ENCODE results near the gene RAPGEF4.
A peak's percentile ranks its signal among the peaks of the same experiment; 100 is the strongest.

Gene RAPGEF4

DNA sequence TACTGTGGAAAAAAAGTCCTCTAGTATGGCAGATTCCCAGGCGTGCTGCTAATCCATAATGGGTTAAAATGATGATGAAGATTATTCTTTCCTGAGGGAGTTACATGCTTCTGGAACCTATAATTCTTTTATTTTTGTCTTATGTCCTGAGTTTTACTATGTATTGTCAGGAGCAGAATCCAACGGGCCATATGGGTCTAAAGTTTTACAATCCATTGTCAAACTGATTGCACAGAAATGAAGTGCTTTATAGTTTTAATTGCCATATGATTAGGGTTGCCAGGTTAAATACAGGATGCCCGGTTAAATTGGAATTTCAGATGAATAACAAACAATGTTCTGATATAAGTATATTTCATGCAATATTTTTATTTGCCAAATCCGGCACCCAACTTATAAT is 239.1 kb downstream of the RAPGEF4 start:
- Histone ChIP-seq H2AK5ac (ENCODE audit: low read length) (no peak overlapping the region), H3K4me1 (ENCODE audit: control insufficient read depth in 1 of 2, insufficient read depth in 2 of 2, low read length in 2 of 2) (peaks cover 10 to 11% of the 10 kb centered on the region in 2 experiments), H3K9ac (ENCODE audit: low read length) (no peak overlapping the region), H3K14ac (ENCODE audit: low read length) (no peak overlapping the region), H3K9me3 (ENCODE audit: insufficient read depth, low read depth, low read length) (no peaks in the 10 kb centered on the region), H3K18ac (ENCODE audit: low read length) (no peak overlapping the region), H3K79me1 (ENCODE audit: low read length) (peaks cover 3% of the 10 kb centered on the region), H3K36me3 (ENCODE audit: control insufficient read depth in 1 of 2, insufficient read depth in 2 of 2, low read length in 2 of 2) (no peaks in the 10 kb centered on the region), H2BK12ac (ENCODE audit: low read length) (no peak overlapping the region), H4K91ac (ENCODE audit: low read depth, low read length) (no peak overlapping the region), H2AFZ (ENCODE audit: insufficient read depth, low read length, poor library complexity) (no peak overlapping the region), H3K4me2 (ENCODE audit: low read length) (no peak overlapping the region), H3K4me3 (ENCODE audit: low read depth, low read length) (no peak overlapping the region), H3K79me2 (ENCODE audit: control insufficient read depth, insufficient read depth, low read length, poor library complexity) (no peaks in the 10 kb centered on the region), H4K12ac (ENCODE audit: low read depth, low read length) (no peak overlapping the region), H3K23ac (ENCODE audit: low read length) (no peak overlapping the region), H2BK5ac (ENCODE audit: low read depth, low read length, poor library complexity) (no peak overlapping the region), H3K27ac (ENCODE audit: low read depth, low read length) (no peak overlapping the region), H4K8ac (ENCODE audit: low read depth, low read length) (no peak overlapping the region), H3K4ac (ENCODE audit: low read depth, low read length) (no peak overlapping the region), H3K27me3 (ENCODE audit: insufficient read depth, low read length) (no peaks in the 10 kb centered on the region), H2BK120ac (ENCODE audit: insufficient read depth, low read length, poor library complexity) (no peak overlapping the region)
- no peak for DNase-seq
- WGBS (ENCODE audit: extremely low coverage, insufficient coverage, insufficient read length) = no CpG with 5 or more reads among the region's 4 CpGs

GRCh38 chr2:172976116-172976515 is 240.5 kb downstream of the RAPGEF4 start:
- Histone ChIP-seq H2BK120ac (ENCODE audit: insufficient read depth, low read length, poor library complexity) (no peak overlapping the region), H3K4me3 (ENCODE audit: low read depth, low read length) (no peak overlapping the region), H3K9me3 (ENCODE audit: insufficient read depth, low read depth, low read length) (no peaks in the 10 kb centered on the region), H3K23ac (ENCODE audit: low read length) (no peak overlapping the region), H2AK5ac (ENCODE audit: low read length) (no peak overlapping the region), H4K8ac (ENCODE audit: low read depth, low read length) (no peak overlapping the region), H4K12ac (ENCODE audit: low read depth, low read length) (no peak overlapping the region), H3K4me1 (ENCODE audit: control insufficient read depth in 1 of 2, insufficient read depth in 2 of 2, low read length in 2 of 2) (peaks cover 10 to 11% of the 10 kb centered on the region in 2 experiments), H3K27ac (ENCODE audit: low read depth, low read length) (no peak overlapping the region), H2BK5ac (ENCODE audit: low read depth, low read length, poor library complexity) (no peak overlapping the region), H3K14ac (ENCODE audit: low read length) (no peak overlapping the region), H3K4me2 (ENCODE audit: low read length) (peak overlapping the region; percentile 29), H3K27me3 (ENCODE audit: insufficient read depth, low read length) (no peaks in the 10 kb centered on the region), H3K79me2 (ENCODE audit: control insufficient read depth, insufficient read depth, low read length, poor library complexity) (no peaks in the 10 kb centered on the region), H3K18ac (ENCODE audit: low read length) (no peak overlapping the region), H3K9ac (ENCODE audit: low read length) (no peak overlapping the region), H2BK12ac (ENCODE audit: low read length) (no peak overlapping the region), H2AFZ (ENCODE audit: insufficient read depth, low read length, poor library complexity) (no peak overlapping the region), H3K4ac (ENCODE audit: low read depth, low read length) (no peak overlapping the region), H3K36me3 (ENCODE audit: control insufficient read depth in 1 of 2, insufficient read depth in 2 of 2, low read length in 2 of 2) (no peaks in the 10 kb centered on the region), H4K91ac (ENCODE audit: low read depth, low read length) (no peak overlapping the region), H3K79me1 (ENCODE audit: low read length) (peaks cover 3% of the 10 kb centered on the region)
- no CpG with 5 or more reads among the region's 4 CpGs for WGBS (ENCODE audit: extremely low coverage, insufficient coverage, insufficient read length)
- no peak for DNase-seq

DNA sequence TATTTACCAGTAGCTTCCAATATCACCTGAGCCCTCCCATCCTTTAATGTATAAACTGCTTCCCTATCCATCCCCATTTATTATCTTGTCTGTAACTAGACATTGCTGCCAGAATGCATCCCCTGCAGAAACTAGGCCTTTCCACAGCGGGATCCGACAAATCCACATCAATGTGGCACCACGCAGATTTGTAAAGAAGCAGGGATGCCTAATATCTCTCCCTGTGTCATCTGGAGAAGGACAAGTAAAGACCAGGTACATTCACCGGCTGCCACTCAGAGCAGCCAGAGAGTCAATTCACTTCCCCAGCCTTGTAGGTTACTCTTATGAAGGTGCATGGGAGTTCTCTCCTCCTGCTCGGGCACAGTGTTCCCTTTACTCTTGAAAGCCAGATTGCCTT is 241.2 kb downstream of the RAPGEF4 start:
- Histone ChIP-seq H3K79me2 (ENCODE audit: control insufficient read depth, insufficient read depth, low read length, poor library complexity) (no peaks in the 10 kb centered on the region), H3K23ac (ENCODE audit: low read length) (no peak overlapping the region), H2AK5ac (ENCODE audit: low read length) (no peak overlapping the region), H3K36me3 (ENCODE audit: control insufficient read depth in 1 of 2, insufficient read depth in 2 of 2, low read length in 2 of 2) (no peaks in the 10 kb centered on the region), H3K4me2 (ENCODE audit: low read length) (no peak overlapping the region), H3K4me3 (ENCODE audit: low read depth, low read length) (no peak overlapping the region), H2BK12ac (ENCODE audit: low read length) (peak overlapping the region; percentile 32), H4K8ac (ENCODE audit: low read depth, low read length) (no peak overlapping the region), H3K9me3 (ENCODE audit: insufficient read depth, low read depth, low read length) (no peaks in the 10 kb centered on the region), H2BK5ac (ENCODE audit: low read depth, low read length, poor library complexity) (peak overlapping the region; percentile 31), H3K79me1 (ENCODE audit: low read length) (peaks cover 3% of the 10 kb centered on the region), H2BK120ac (ENCODE audit: insufficient read depth, low read length, poor library complexity) (no peak overlapping the region), H3K4ac (ENCODE audit: low read depth, low read length) (no peak overlapping the region), H3K4me1 (ENCODE audit: control insufficient read depth in 1 of 2, insufficient read depth in 2 of 2, low read length in 2 of 2) (peaks cover 10 to 11% of the 10 kb centered on the region in 2 experiments), H3K18ac (ENCODE audit: low read length) (no peak overlapping the region), H3K14ac (ENCODE audit: low read length) (no peak overlapping the region), H3K9ac (ENCODE audit: low read length) (no peak overlapping the region), H3K27me3 (ENCODE audit: insufficient read depth, low read length) (no peaks in the 10 kb centered on the region), H4K91ac (ENCODE audit: low read depth, low read length) (peak overlapping the region; percentile 28), H4K12ac (ENCODE audit: low read depth, low read length) (no peak overlapping the region), H3K27ac (ENCODE audit: low read depth, low read length) (no peak overlapping the region), H2AFZ (ENCODE audit: insufficient read depth, low read length, poor library complexity) (no peak overlapping the region)
- no CpG with 5 or more reads among the region's 5 CpGs for WGBS (ENCODE audit: extremely low coverage, insufficient coverage, insufficient read length)
- DNase-seq = no peak

DNA sequence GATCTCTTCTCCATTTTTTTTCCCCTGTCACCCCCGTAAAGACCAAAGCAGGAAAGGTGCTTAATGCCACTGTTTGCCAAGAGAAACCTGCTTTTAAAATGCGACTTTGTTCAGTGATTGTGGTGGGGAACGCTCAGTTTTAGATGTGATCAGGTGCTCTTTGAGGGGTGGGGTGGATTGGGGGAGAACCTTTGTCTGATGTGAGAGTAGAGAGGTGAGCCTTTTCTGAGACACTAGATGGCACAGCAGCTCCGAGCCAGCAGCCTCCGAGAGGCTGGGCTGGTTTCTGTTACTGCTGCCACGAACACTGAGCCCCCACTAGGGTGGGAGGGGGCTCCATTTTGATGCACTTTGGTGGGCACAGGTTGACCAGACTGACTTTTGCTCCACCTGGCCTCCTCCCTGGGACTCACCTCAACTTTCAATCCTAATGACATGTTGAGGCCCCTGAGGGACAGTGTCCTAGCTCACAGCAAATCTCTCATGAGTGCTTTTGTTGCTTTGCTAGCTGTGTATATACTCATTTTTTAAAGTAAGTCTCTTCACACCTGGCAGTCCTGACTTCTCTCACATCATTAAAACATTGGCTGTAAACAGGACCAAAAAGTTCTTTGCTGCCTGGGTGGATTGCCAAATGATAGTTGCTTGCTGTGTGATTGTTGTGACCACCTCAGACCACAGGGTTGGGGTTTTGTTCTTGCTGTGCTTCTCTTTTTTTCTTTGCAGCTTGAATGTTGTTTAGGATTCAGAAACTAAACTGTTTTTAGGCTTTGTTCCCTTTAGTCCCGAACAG is 241.8 kb downstream of the RAPGEF4 start:
- H2AK5ac ChIP-seq (ENCODE audit: low read length) = no peak overlapping the region
- H3K23ac ChIP-seq (ENCODE audit: low read length) = no peak overlapping the region
- H3K27me3 ChIP-seq (ENCODE audit: insufficient read depth, low read length) = no peaks in the 10 kb centered on the region
- no peaks in the 10 kb centered on the region for H3K79me2 ChIP-seq (ENCODE audit: control insufficient read depth, insufficient read depth, low read length, poor library complexity)
- peaks cover 10 to 11% of the 10 kb centered on the region in 2 experiments for H3K4me1 ChIP-seq (ENCODE audit: control insufficient read depth in 1 of 2, insufficient read depth in 2 of 2, low read length in 2 of 2)
- no peak overlapping the region for H3K9ac ChIP-seq (ENCODE audit: low read length)
- no peak overlapping the region for H3K14ac ChIP-seq (ENCODE audit: low read length)
- H4K8ac ChIP-seq (ENCODE audit: low read depth, low read length) = no peak overlapping the region
- peak overlapping the region; percentile 30 for H4K91ac ChIP-seq (ENCODE audit: low read depth, low read length)
- H3K27ac ChIP-seq (ENCODE audit: low read depth, low read length) = no peak overlapping the region
- H2BK120ac ChIP-seq (ENCODE audit: insufficient read depth, low read length, poor library complexity) = no peak overlapping the region
- peaks cover 3% of the 10 kb centered on the region for H3K79me1 ChIP-seq (ENCODE audit: low read length)
- no peak overlapping the region for H4K12ac ChIP-seq (ENCODE audit: low read depth, low read length)
- no CpG with 5 or more reads among the region's 7 CpGs for WGBS (ENCODE audit: extremely low coverage, insufficient coverage, insufficient read length)
- DNase-seq = no peak
- peak overlapping the region; percentile 58 for H2BK12ac ChIP-seq (ENCODE audit: low read length)
- no peak overlapping the region for H2BK5ac ChIP-seq (ENCODE audit: low read depth, low read length, poor library complexity)
- no peak overlapping the region for H3K18ac ChIP-seq (ENCODE audit: low read length)
- H3K4me2 ChIP-seq (ENCODE audit: low read length) = no peak overlapping the region
- no peak overlapping the region for H3K4ac ChIP-seq (ENCODE audit: low read depth, low read length)
- H3K36me3 ChIP-seq (ENCODE audit: control insufficient read depth in 1 of 2, insufficient read depth in 2 of 2, low read length in 2 of 2) = no peaks in the 10 kb centered on the region
- no peak overlapping the region for H3K4me3 ChIP-seq (ENCODE audit: low read depth, low read length)
- H3K9me3 ChIP-seq (ENCODE audit: insufficient read depth, low read depth, low read length) = no peaks in the 10 kb centered on the region
- peak overlapping the region; percentile 48 for H2AFZ ChIP-seq (ENCODE audit: insufficient read depth, low read length, poor library complexity)

All from trophoblast cell (in vitro differentiated cells and primary cell).